GM18519 (cell line): ENCODE results near the gene MAFF.
"Not testable (repeated sequence)": the region's sequence is repeated elsewhere in the genome, so short reads cannot be mapped to it uniquely, and the experiment has no call there.

Experiments used
- ATAC-seq: cut with Tn5 transposase; IDR thresholded peaks from one replicate; pipeline ENCODE4 v1.9.1; 2021; ENCODE audit warnings: mild to moderate bottlenecking, moderate library complexity; ENCODE audit not compliant: unreplicated experiment, low FRiP score

The MAFF gene

DNA sequence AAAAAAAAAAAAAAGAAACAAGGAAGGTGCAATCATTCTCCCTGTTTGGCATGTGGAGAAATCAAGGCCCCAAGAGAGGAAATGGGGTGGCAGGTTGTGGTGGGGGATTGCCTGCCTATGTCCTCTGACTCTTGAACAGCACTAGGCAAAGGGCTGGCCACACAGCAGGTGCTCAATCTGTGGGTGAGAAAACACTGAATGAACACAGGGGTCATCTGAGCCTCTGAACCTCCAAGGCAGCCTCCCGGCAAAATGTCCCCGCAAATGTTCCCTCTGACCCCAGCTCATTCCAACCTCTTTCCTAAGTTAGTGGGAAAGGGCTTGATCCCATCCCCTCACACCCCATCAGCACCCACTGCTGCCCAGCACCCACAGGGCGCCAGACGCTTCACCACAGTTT is 24.8 kb upstream of the MAFF start:
- no peak for ATAC-seq

DNA sequence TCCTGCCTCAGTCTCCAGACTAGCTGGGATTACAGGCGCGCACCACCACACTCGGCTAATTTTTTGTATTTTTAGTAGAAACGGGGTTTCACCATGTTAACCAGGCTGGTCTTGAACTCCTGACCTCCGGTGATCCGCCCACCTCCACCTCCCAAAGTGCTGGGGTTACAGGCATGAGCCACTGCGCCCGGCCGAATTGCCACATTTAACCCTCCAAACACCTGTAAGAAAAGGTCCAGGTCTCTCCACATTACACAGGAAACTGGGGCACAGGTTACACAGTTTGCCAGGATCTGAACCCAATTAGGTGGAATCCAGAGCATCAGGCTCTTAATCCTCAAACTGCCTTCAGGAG is 24.2 kb upstream of the MAFF start:
- ATAC-seq, result not testable (repeated sequence)

DNA sequence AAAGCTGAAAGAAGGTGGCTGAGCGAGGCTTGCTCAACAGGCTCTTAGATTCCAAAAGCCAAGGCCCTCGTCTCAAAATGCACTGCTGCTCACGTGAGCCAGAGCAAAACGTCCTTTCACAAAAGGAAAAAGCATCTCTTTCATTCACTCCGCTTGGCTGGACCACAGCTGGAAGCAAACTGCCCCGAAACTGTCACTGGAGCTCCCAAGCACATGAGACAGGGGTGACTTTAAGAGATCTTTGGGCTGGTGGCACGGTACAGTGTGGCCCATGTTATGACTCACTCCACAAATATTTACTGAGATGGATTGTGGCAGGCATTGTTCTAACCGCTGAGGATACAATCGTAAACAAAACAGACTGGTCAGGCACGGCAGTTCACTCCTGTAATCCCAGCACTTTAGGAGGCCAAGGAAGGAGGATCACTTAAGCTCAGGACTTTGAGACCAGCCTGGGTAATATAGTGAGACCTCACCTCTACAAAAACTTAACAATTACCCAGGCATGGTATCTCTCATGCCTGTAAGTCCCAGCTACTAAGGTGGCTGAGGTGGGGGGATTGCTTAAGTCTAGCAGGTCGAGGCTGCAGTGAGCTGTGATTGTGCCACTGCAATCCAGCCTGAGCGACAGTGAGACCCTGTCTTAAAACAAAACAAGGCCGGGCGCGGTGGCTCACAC is 23.7 kb upstream of the MAFF start:
- ATAC-seq, result no peak

DNA sequence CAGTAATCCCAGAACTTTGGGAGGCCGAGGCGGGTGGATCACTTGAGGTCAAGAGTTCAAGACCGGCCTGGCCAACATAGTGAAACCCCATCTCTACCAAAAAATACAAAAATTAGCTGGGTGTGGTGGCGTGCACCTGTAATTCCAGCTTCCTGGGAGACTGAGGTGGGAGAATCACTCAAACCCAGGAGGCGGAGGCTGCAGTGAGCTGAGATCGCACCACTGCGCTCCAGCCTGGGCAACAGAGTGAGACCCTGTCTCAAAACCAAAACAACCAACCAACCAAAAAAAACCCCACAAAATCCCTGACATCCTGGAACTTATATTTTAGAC is 23.2 kb upstream of the MAFF start:
- not testable (repeated sequence) for ATAC-seq

DNA sequence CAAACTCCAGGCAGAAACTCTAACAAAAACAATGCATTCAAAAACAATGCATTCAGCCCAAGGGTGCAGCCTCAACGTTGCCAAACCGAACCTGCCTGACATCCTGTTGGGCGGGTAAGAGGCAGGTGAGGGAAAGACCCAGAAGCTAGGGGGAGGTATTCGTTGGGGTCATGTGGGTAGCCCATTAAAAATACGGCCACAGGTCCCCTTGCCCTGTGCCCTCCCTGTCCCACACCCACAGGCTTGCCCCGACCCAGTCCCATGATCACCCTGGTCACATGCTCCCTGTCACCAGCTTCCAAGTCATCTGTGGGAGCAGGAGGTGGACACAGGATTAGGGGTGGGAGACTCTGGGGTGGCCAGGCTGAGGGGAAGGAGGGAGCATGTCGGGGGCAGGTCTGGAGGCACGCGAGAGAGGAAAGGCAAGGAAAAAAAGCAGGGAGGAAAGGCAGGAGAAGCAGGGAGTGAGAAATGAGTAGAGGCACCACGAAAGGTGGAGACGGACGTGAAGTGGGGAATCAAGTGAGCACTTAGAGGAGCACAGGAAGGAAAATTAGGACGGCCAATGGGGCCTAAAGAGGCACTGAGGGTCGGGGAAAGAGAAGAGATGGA is 20.8 kb upstream of the MAFF start:
- ATAC-seq, result no peak

DNA sequence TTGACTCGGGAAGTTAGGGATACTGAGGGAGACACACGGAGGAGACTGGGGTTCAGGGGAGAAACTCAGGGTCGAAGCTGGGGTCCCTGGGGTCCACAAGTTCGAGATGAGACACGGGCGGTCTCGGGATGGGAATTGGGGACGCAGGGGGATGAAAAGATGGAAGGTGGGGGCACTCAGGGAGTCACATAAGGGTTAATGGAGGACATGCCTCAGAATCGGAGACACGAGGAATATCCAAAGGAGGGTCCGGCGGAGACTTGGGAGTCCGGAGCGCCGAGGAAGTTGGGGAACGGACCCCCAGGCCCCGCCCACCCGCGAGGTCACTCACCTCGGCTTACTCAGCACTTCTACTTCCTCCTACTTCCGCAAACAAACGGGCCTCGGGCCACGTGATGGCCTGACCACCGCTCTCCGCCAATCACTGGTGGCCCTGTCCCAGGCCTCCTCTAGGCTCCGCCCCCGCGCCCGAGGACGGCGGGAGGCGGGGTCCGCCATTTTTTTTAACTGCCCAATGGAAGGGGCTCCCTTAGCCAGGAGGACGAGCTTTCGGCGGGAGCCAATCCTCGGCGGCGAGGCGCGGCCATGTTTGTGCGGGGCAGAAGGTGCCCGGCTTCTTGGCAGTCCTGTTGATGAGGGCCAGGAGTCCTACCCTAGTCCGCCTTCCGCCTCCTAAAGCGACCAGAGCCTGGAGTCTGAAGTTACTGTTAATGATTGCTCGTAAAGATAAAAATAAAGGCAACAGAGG is 20.2 kb upstream of the MAFF start, which contains the start of gene PLA2G6:
TSS of gene PLA2G6 (minus strand) at position 378 of the 748 bp plus-strand sequence. CDS start 12,404 bp downstream, outside the sequence.
- ATAC-seq, result peak; percentile 69

DNA sequence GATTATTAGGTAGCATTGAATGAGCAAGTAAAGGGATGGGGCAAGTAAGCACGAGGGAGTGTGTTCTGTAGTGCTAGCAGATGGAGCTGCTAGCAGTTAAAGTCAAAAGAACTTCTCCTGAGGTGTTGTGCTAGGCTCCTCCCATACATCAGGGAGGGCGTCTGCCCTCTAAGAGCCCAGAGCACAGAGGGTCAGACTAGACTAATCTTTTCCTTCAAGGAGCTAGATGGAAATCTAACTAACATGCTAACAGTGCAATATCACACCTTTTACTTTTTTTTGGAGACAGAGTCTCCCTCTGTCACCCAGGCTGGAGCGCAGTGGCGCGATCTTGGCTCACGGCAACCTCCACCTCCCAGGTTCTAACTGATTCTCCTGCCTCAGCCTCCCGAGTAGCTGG is 17.0 kb upstream of the MAFF start:
- ATAC-seq, result no peak

DNA sequence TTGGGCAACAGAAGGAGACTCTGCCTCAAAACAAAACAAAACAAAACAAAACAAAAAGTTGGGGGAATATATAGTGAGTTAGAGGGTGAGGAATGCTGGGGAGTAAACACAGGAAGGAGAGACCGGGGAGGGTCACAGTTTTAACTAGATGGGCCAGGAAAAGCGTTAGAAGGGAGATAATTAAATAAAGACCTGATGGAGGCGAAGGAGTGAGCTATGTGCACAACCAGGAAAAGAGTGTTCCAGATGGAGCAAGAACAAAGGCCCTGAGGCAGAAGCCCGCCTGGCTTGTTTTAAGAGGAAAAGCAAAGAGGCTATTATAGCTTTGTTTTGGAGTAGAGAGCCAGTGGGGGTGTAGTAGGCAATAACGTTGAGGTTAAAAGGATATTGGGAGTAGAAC is 15.4 kb upstream of the MAFF start:
- ATAC-seq, result no peak

DNA sequence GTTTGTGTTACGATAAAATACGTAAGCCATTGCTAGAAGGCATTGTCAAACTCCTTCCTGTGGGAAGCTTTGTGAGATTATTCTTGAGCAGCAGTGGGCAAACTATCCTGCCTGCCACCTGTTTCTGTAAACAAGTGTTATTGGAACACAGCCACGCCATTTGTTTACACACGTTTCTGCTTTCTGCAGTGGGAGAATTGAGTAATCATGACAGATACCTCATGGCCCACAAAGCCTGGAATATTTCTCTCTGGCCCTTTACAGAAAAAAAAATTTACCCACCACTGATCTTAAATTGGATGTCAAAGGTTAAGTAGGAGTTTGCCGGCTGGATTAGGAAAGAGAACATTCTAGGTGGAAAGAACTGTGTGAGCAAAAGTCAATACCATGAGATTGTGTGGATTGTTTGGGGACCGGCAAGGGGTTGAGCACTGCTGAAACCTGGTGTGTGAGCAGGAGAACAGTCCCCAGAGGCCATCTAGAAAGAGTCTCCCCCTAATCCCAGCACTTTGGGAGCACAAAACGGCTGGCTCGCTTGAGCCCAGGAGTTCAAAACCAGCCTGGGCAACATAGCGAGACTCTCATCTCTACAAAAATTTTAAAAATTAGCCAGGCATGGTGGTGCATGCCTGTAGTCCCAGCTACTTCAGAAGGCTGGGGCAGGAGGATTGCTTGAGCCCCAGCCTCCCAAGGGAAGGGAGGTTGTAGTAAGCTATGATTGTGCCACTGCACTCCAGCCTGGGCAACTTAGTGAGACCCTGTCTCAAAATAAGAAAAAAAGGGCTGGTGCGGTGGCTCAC is 14.2 kb upstream of the MAFF start:
- ATAC-seq, result no peak

DNA sequence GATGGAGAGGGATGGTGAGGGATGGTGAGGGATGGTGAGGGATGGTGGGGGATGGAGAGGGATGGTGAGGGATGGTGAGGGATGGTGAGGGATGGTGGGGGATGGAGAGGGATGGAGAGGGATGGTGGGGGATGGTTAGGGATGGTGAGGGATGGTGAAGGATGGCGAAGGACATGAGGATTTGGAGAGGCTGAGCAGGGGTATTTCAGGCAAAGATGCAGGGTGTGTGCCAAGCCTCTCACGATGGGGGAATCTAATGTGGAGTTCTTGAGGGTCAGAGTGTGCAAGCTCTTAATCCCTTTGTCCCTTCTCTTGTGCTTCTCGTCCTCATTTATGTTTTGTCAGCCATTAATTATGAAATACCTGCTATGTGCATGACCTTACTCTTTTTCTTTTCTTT is 12.7 kb upstream of the MAFF start:
- no peak for ATAC-seq

DNA sequence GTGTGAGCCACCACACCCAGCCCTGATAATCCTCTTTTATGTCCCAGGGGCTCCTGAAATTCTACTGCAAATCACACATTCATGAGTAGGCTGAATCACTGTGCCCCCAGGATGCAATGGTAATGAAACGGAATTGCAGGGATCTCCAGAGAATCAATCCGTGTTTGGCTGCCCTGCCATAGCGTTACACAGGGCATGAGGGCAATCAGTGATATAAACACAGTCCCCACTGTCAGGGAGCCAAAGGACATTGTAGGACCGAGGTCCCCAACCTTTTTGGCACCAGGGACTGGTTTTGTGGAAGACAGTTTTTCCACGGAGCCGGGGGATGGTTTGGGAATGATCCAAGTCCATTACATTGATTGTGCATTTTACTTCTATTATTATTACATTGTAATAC is 11.2 kb upstream of the MAFF start:
- ATAC-seq, result no peak

DNA sequence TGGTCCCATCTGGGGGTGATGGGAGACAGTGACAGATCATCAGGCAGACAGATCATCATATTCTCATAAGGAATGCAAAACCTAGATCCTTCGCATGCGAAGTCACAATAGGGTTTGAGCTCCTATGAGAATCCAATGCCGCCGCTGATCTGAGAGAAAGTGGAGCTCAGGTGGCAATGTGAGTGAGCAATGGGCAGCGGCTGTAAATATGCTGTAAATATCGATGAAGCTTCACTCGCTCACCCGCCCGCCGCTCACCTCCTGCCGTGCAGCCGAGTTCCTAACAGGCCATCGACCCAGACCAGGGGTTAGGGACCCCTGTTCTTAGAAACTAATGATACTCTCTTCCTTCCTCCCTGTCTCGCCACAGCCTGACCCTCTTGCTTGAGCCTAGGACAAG is 10.7 kb upstream of the MAFF start:
- no peak for ATAC-seq

DNA sequence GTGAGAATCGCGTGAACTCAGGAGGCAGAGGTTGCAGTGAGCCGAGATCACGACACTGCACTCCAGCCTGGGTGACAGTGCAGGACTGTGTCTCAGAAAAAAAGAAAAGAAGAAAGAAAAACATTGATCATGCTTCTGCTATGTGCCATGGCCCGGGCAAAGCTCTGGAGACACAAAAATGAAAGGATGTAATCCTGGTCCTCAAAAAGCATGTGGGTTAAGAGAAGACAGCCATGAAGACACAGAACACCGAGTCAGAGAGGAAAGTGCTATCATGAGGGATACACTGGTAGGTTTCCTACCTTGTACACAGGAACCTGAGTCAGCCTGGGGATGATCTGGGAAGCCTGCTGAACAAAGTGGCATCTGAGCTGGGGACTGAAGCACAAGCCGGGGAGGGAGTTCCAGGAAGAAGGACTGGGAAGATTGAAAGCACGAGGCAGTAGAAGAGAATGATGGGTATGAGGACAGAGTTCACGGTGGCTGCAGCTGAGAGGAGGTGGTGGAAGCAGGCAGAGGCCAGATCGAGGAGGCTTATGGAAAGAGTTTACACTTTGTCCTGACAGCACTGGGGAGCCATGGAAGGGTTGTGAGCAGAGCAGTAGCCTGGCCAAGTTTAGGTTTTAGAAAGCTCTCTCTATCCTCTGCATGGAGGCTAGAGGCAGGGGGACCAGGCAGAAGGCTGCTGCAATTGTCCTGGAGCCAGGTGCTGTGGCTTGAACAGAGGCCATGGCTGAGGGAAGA is 9.9 kb upstream of the MAFF start:
- ATAC-seq, result no peak

DNA sequence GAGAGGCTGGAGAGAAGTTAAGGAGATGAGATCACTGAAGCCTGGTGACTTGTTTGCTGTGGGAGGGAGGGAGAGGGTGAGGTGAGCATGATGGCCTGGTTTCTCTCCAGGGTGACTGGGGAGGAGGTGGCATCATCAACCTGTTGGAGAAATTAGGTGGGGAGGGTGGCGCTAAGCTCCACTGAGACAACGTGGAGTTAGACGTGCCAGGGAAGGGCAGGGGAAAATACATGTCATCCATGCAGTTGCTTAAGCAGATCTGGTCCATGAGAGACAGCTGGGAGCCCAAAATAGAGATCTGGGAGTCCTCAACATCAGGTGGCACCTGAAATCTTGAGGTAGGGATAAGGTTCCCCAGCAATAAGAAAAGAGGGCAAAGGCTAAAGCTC is 9.3 kb upstream of the MAFF start:
- no peak for ATAC-seq

DNA sequence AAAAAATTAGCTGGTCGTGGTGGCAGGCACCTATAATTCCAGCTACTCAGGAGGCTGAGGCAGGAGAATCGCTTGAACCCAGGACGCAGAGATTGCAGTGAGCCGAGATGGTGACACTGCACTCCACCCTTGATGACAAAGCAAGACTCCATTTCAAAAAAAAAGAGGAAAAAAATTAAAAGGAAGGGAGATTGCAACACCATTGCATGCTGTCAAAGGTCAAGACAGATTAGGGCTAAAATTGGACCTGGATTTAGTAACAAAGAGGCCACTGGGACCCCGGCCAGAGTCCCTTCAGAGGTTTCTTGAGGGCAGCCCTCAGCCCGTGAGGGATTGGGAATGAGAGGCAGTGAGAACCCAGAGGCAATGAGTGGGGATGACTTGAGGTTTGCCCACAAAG is 8.2 kb upstream of the MAFF start:
- ATAC-seq, result no peak

DNA sequence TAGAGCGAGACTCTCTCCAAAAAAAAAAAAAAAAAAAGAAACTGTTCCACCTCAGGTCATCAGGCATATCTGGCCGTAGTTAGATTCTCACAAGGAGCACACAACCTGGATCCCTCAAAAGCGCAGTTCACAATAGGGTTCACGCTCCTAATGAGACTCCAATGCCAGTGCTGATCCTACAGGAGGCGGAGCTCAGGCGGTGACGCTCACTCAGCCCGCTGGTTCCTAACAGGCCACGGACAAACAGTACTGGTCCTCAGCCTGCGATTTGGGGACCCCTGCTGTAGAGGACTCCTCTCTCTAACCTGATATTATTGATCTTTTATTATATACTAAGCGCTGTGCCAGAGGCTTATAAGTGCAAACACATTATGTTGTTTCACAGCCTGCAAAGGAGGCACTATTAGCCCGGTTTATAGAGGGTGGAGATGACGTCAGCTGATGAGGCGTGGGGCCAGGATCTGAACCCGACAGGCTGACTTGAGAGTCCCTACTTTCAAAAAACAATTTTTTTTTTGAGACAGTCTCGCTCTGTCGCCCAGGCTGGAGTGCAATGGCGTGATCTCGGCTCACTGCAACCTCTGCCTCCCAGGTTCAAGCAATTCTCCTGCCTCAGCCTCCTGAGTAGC is 4.9 kb upstream of the MAFF start:
- ATAC-seq, result no peak

DNA sequence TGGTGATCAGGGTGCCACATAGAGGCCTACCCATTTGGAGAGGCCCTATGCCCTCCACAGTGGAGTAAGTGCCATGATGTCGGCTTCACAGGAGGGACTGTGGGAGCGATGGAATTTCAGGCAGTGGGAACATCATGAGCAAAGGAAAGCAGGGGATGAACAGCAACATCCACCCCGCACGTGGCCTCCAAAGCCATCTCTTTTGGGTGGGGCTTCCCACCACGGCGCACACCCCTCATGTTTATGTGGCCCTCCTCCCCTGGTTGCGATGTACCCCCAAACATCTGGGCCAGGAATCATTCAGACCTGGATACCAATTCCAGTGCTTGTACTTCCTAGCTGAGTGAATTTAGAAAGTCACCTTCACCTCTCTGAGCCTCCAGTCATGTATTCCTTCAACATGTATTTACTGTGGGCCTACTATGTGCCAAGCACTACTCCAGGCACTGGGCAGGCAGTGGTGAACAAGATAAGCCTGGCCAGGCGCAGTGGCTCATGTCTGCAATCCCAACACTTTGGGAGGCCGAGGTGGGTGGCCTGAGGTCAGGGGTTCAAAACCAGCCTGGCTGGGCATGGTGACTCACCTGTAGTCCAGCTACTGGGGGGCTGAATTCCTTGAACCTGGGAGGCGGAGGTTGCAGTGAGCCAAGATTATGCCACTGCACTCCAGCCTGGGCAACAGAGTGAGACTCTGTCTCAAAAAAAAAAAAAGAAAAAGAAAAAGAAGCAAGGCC is 1.8 kb upstream of the MAFF start:
- no peak for ATAC-seq

DNA sequence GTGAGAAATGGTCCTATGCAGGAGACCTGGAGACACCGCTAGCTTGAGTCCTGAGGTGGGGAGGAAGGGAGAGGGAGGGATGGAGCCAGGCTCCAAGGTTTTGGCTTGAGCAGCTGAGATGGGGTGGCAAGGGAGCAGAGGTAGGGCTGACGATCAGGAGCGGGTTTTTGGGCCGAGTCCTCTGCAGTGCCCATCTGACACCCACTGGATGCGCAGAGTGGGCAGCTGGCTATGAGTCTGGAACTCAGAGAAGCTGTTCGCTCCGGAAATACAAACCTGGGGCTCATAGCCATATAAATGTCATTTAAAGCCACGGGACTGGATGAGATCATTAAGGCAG is 453 bp upstream of the MAFF start:
- no peak for ATAC-seq

DNA sequence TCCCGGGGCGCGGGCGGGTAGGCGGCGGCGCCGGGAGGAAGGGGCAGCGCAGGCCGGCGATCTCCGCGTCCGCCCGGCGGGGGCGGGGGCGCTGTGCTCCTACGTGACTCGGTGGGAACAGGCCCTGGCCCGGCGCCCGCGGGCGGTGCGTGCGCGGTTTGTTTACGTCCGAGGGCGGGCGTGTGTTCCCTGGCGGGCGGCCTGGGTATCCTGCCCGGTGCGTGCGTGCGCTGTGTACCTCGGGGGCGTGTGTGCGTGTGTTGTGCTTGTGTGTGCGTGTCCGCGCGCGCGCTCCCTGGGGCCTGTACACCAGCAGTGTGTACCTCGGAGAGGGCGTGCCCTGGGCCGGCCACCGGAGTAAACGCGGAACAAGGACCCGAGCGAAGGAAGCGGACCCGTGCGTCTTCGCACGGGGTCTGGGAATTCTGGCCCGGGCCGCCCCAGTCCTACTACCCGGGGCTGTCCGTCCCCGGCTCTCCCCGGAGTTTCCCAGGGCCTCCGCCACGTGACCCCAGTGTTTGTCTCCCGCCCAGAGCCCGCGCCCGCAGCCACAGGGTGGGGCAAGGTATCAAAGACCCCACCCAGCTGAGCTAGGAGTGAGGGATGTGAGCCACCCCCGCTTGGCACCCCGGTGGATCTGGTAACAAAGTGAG is 769 bp downstream of the MAFF start:
- no peak for ATAC-seq
